Stimulated activated naive B cell treated with anti-CD40 and anti-IgM and Interleukin-4, amounts not matched to agents 10 μg/mL and 1 μg/mL and 100 μg/mL, for 72 hours (primary cell): ENCODE measurements around the gene ZNF878.
"Not testable (repeated sequence)": the region's sequence is repeated elsewhere in the genome, so short reads cannot be mapped to it uniquely, and the experiment has no call there.

Experiments
- ATAC-seq, 2 donors: fragments of 150-1000 bp; cut with Tn5 transposase; replicated peaks; 2 replicates each; pipeline ENCODE4 v1.10.0; 2021; ENCODE audit warnings: moderate library complexity in 1 of 2
- DNase-seq: peaks from one replicate; pipeline ENCODE4 v3.0.0; 2021
- H3K27ac Mint-ChIP-seq: one replicate; pipeline ENCODE4 v1.8.0; 2022; ENCODE audit warnings: mild to moderate bottlenecking, mixed read lengths
- H3K27me3 Mint-ChIP-seq, 2 donors: one replicate each; pipeline ENCODE4 v1.8.0; 2022; ENCODE audit warnings: mixed read lengths in 2 of 2
- H3K36me3 Mint-ChIP-seq, 2 donors: one replicate each; pipeline ENCODE4 v1.8.0; 2022; ENCODE audit warnings: mixed read lengths in 2 of 2, mild to moderate bottlenecking in 1 of 2
- H3K4me1 Mint-ChIP-seq, 2 donors: one replicate each; pipeline ENCODE4 v1.8.0; 2022; ENCODE audit warnings: mixed read lengths in 2 of 2, mild to moderate bottlenecking in 1 of 2
- H3K4me3 Mint-ChIP-seq, 2 donors: one replicate each; pipeline ENCODE4 v1.8.0; 2022; ENCODE audit warnings: mild to moderate bottlenecking in 2 of 2, mixed read lengths in 2 of 2, moderate library complexity in 1 of 2
- H3K9me3 Mint-ChIP-seq, 2 donors: one replicate each; pipeline ENCODE4 v1.8.0; 2022; ENCODE audit warnings: mixed read lengths in 2 of 2, mild to moderate bottlenecking in 1 of 2

ZNF878 gene

DNA sequence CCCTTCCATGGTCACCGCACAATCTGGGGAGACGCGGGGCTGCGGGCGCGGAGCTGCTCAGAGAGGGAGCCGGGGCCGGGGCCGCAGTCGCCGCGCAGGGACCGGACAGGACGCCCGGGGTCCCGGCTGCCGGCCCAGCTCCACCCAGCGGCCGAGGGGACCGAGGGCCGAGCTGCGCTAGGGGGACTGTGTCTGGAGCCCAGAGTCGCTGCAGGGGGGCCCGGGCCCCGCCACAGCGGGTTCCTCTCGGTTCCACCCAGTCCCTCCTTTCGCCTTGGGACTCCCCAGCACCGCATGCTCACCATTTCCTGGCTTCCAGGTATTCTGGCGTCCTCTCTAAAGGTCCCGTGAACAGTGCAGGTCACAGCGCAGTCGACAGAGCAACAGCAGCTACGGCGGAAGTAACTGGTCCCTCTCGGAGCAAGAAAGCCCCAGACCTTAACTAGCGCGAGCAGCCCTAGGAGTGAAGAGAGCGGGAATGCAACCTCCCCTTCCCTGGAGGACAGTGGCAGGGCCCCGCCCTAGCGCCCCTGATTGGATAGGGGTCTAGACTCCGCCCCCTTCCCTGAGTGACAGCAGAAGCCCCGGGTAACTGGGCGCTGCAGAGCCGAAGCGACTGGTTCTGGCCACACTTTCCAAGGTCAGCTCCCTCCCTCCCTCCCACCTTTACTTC, at the start of gene ZNF878:
TSS of gene ZNF878 (minus strand) at position 465 of the 673 bp plus-strand sequence. CDS start at position 305, 160 bp downstream.
- peak; percentile 90 for ATAC-seq
- Mint-ChIP-seq H3K36me3 (no peaks in the 10 kb centered on the region), H3K27ac (peak within 1 kb of the TSS; percentile 83), H3K4me3 (peak within 1 kb of the TSS; percentile 84 to 88), H3K4me1 (peaks cover 7 to 22% of the 10 kb centered on the region in 2 donors), H3K27me3 (peaks cover 4 to 26% of the 10 kb centered on the region in 2 donors), H3K9me3 (no peaks in the 10 kb centered on the region)
- DNase-seq: peak; percentile 74

DNA sequence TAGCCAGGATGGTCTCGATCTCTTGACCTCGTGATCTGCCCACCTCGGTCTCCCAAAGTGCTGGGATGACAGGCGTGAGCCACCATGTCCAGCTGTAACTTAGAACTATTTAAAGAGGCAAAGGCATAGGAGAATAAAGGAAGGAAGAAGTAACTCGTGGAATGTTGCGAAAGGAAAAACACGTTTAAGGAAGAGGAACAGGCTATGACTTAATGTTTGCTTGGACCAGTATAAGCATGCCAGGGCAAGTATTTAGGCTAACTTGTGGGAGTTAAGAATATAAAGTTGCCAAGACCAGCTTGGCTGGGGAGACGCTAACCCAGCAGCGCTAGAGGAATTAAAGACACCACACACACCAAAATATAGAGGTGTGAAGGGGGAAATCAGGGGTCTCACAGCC, 45.3 kb upstream of the ZNF878 start:
- H3K4me1 Mint-ChIP-seq: peaks cover 4 to 7% of the 10 kb centered on the region in 2 donors
- H3K27me3 Mint-ChIP-seq: no peaks in the 10 kb centered on the region
- no peak overlapping the region for H3K4me3 Mint-ChIP-seq
- H3K27ac Mint-ChIP-seq: no peak overlapping the region
- ATAC-seq: no peak
- peaks cover 9 to 27% of the 10 kb centered on the region in 2 donors for H3K36me3 Mint-ChIP-seq
- DNase-seq: no peak
- H3K9me3 Mint-ChIP-seq: no peaks in the 10 kb centered on the region

DNA sequence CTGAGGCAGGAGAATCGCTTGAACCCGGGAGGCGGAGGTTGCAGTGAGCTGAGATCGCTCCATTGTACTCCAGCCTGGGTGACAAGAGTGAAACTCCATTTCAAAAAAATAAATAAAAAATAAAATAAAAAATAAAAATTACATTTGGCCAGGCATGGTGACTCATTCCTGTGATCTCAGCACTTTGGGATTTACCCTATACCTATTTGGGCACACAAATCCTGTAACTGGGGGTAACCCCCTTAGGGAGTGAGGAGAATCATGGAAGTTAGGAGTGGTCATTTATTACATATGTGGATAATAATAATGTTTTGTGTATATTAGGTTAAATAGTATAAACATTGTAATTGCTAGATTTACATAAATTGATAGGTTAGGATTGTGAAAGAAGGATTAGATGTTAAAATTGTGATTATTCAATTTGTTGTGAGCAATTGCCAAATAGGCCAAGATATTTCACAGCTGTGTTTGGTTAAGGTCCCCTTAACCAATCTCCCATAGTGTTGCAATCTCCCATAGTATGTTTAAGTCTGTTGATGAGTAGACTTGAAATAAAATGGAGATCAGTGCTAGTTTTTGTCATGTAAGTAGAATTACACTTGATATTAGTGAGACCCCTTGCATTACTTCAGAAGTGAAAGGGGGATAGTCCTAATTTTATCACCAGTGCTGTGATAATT, 42.5 kb upstream of the ZNF878 start:
- Mint-ChIP-seq H3K27me3 (no peaks in the 10 kb centered on the region), H3K4me3 (no peak overlapping the region), H3K27ac (no peak overlapping the region), H3K4me1 (peaks cover 8 to 21% of the 10 kb centered on the region in 2 donors), H3K36me3 (peaks cover 9 to 23% of the 10 kb centered on the region in 2 donors), H3K9me3 (no peaks in the 10 kb centered on the region)
- ATAC-seq (no peak), DNase-seq (no peak)

DNA sequence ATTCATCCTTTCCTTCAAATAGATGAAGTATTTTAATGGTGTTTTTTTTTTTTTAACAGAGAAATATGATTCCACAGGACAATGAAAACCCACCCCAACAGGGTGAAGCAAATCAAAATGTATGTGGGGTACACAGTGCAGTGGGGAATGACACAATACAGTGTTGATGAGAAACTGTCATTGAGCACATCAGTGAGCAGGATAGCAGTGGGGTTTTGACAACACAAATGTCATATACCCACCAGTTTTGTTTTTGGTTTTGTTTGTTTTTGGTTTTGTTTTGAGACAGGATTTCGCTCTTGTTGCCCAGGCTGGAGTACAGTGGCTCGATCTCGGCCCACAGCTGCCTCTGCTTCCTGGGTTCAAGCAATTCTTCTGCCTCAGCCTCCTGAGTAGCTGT, 41.0 kb upstream of the ZNF878 start:
- peak overlapping the region in 1 of 2 donors; percentile 90 for H3K4me3 Mint-ChIP-seq
- H3K36me3 Mint-ChIP-seq: peaks cover 9 to 15% of the 10 kb centered on the region in 2 donors
- no peak overlapping the region for H3K27ac Mint-ChIP-seq
- H3K9me3 Mint-ChIP-seq: no peaks in the 10 kb centered on the region
- no peaks in the 10 kb centered on the region for H3K27me3 Mint-ChIP-seq
- DNase-seq (no peak), ATAC-seq (no peak)
- H3K4me1 Mint-ChIP-seq: peaks cover 8 to 23% of the 10 kb centered on the region in 2 donors

DNA sequence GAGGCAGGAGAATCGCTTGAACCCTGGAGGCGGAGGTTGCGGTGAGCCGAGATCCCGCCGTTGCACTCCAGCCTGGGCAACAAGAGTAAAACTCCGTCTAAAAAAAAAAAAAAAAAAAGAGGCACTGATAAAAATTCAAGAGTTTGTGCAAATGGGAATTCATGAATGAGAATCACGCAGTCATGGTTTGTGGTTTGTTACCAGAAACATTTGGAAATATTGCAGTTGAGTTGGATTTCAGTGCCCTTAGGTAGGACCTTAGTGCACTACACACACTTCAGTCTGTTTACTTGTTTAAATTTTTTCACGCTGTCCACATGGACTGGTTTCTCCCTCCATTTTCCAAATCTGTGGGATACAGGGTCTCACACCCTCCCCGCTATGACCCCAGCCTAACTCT, 40.2 kb upstream of the ZNF878 start:
- H3K36me3 Mint-ChIP-seq: peaks cover 6 to 12% of the 10 kb centered on the region in 2 donors
- peak overlapping the region; percentile 94 for H3K27ac Mint-ChIP-seq
- H3K4me3 Mint-ChIP-seq: peak overlapping the region; percentile 89 to 90
- ATAC-seq (no peak), DNase-seq (no peak)
- no peaks in the 10 kb centered on the region for H3K27me3 Mint-ChIP-seq
- no peaks in the 10 kb centered on the region for H3K9me3 Mint-ChIP-seq
- H3K4me1 Mint-ChIP-seq: peaks cover 8 to 23% of the 10 kb centered on the region in 2 donors

DNA sequence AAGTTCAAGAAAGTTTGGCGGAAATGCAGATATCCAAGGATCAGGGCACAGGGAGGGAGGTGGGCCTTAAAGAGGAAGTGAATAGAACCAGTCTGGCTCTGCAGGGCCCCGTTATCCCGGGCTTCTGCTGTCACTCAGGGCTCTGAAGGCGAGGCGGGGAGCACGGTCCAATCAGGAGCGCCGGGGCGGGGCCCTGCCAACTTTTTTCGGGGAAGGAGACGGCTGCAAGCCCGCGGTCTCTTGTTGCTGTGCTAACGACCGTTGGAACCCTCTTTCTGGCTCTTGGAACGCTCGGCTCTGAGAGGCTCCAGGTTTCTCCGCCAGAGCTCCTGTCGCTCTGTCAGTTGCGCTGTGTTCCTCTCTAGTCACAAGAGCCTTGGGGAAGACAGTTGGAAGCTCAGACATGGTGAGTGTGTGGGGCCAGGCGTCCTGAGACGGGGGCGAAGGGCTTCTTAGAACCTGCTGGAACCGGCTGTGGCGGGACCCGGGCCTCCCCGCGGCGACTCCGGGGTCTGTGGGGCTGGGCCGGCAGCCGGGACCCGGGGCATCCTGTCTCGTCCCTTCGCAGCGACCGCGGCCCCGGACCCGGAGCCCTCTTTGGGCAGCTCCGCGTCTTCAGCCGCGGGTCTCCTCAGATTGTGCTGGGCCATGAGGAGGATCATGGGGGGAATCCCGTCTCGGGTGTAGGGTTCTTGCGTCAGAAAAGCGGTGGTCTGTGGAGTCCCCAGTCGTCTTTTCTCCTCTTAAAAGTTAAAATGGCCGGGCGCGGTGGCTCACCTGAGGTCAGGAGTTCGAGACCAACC, 39.5 kb upstream of the ZNF878 start:
- peak overlapping the region; percentile 94 for H3K27ac Mint-ChIP-seq
- ATAC-seq: peak; percentile 89 to 91

DNA sequence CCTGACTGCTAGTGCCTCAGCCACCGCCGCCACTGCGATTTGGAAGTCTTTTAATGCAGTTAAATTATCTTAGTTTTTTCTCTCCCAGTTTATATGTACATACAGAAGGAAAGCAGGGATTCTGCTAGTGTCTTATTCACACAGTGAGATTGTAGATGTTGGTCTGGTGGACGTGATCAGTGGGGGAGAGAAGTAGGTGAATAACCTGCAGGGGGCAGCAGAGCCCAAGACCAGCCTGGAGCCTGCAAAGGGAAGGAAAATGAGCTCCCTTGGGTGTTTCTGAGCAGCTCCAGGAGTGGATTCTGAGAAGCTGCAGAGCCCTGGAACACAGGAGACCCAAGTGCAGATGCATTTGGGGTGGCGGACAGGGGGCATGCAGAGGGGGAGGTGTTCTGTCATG, 38.0 kb upstream of the ZNF878 start:
- peaks cover 4 to 5% of the 10 kb centered on the region in 2 donors for H3K36me3 Mint-ChIP-seq
- H3K27ac Mint-ChIP-seq: no peak overlapping the region
- H3K4me3 Mint-ChIP-seq: peak overlapping the region; percentile 3 to 19
- ATAC-seq (peak; percentile 44 to 51), DNase-seq (peak; percentile 32)
- peaks cover 8 to 23% of the 10 kb centered on the region in 2 donors for H3K4me1 Mint-ChIP-seq
- H3K9me3 Mint-ChIP-seq: no peaks in the 10 kb centered on the region
- no peaks in the 10 kb centered on the region for H3K27me3 Mint-ChIP-seq

More for the DNA sequence above, 39.5 kb upstream of the ZNF878 start:
- Mint-ChIP-seq H3K4me3 (peak overlapping the region; percentile 89 to 90), H3K9me3 (no peaks in the 10 kb centered on the region), H3K27me3 (no peaks in the 10 kb centered on the region), H3K36me3 (peaks cover 4 to 10% of the 10 kb centered on the region in 2 donors), H3K4me1 (peaks cover 8 to 23% of the 10 kb centered on the region in 2 donors)
- peak; percentile 76 for DNase-seq

DNA sequence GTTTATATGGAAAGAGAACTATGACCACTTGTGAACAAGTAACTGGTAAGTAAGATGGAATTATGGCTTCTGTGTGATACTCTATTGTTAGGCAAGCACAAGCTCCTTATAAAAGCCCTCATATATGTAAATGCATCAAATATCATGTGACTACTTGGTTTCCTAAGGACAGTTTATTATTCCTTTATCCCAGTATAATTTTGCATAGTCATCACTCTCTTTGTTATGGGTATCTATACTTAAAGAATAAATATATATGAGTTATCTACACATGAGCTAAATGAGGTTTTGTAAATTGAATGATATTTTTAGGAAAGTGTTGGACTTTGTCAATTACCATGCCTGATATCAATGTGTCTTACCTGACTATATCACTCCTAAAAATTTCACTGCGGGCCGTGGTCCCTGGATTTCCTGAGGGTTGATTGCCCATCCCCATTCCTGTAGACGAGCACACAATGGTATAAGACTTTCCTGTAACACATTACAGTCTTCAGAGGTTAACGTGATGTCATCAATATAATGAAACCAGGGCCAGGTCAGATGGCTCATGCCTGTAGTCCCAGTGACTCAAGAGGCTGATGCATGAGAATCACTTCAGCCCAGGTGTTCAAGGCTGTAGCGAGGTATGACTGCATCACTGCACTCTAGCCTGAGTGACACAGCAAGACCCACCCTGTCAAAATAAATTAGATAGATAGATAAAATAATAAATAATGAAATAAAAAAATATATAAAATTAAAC, 32.5 kb upstream of the ZNF878 start:
- H3K27me3 Mint-ChIP-seq: no peaks in the 10 kb centered on the region
- peaks cover 0 to 8% of the 10 kb centered on the region in 2 donors for H3K9me3 Mint-ChIP-seq
- ATAC-seq: no peak
- H3K4me3 Mint-ChIP-seq: no peak overlapping the region
- peaks cover 0 to 2% of the 10 kb centered on the region in 2 donors for H3K4me1 Mint-ChIP-seq
- H3K27ac Mint-ChIP-seq: no peak overlapping the region
- no peak for DNase-seq
- H3K36me3 Mint-ChIP-seq: peaks cover 5 to 18% of the 10 kb centered on the region in 2 donors

DNA sequence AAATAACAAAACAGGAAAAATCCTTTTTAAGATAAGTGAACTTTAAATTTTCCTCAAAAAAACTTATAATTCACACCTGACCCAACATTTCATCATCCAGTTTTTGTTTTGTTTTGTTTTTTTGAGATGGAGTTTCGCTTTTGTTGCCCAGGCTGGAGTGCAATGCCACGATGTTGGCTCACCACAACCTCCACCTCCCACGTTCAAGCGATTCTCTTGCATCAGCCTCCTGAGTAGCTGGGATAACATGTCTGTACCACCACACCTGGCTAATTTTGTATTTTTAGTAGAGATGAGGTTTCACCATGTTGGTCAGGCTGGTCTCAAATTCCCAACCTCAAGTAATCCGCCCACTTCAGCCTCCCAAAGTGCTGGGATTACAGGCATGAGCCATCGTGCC, 30.6 kb upstream of the ZNF878 start:
- not testable (repeated sequence) for H3K27ac Mint-ChIP-seq, H3K4me3 Mint-ChIP-seq, DNase-seq, ATAC-seq, H3K27me3 Mint-ChIP-seq, H3K4me1 Mint-ChIP-seq
- Mint-ChIP-seq H3K9me3 (peaks cover 0 to 11% of the 10 kb centered on the region in 2 donors), H3K36me3 (peaks cover 12 to 27% of the 10 kb centered on the region in 2 donors)

DNA sequence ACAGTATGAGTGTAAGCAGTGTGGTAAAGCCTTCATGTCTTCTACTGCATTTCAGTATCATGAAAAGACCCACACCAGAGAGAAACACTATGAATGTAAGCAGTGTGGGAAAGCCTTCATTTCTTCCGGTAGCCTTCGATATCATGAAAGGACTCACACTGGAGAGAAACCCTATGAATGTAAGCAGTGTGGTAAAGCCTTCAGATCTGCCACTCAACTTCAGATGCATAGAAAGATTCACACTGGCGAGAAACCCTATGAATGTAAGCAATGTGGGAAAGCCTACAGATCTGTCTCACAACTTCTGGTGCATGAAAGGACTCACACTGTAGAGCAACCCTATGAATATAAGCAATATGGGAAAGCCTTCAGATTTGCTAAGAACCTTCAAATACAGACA, 24.6 kb upstream of the ZNF878 start:
- Mint-ChIP-seq H3K4me1 (no peaks in the 10 kb centered on the region), H3K36me3 (peaks cover 48 to 69% of the 10 kb centered on the region in 2 donors), H3K9me3 (peaks cover 12 to 30% of the 10 kb centered on the region in 2 donors), H3K27me3 (no peaks in the 10 kb centered on the region), H3K27ac (no peak overlapping the region), H3K4me3 (no peak overlapping the region)
- no peak for ATAC-seq
- no peak for DNase-seq

DNA sequence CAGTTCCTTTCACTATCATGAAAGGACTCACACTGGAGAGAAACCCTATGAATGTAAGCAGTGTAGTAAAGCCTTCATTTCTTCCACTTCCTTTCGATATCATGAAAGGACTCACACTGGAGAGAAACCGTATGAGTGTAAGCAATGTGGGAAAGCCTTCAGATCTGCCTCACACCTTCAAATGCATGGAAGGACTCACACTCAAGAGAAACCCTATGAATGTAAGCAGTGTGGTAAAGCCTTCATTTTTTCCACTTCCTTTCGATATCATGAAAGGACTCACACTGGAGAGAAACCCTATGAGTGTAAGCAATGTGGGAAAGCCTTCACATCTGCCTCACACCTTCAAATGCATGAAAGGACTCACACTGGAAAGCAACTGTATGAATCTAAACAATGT, 23.6 kb upstream of the ZNF878 start:
- H3K36me3 Mint-ChIP-seq: peaks cover 48 to 68% of the 10 kb centered on the region in 2 donors
- DNase-seq, H3K27ac Mint-ChIP-seq, H3K27me3 Mint-ChIP-seq, ATAC-seq, H3K4me1 Mint-ChIP-seq, H3K4me3 Mint-ChIP-seq: not testable (repeated sequence)
- H3K9me3 Mint-ChIP-seq: peaks cover 12 to 30% of the 10 kb centered on the region in 2 donors

DNA sequence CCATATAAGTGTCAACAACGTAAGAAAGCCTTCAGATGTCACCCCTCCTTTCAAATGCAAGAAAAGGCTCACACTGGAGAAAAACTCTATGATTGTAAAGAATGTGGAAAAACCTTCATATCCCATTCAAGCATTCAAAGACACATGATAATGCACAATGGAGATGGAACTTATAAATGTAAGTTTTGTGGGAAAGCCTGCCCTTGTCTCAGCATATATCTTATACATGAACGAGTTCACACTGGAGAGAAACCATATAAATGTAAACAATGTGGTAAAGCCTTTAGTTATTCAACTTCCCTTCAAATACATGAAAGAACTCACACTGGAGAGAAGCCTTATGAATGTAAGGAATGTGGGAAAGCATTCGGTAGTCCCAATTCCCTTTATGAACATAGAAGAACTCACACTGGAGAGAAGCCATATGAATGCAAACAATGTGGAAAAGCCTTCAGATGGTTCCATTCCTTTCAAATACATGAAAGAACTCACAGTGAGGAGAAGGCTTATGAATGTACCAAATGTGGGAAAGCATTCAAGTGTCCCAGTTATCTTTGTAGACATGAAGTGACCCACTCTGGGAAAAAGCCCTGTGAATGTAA, 22.9 kb upstream of the ZNF878 start:
- peaks cover 51 to 70% of the 10 kb centered on the region in 2 donors for H3K36me3 Mint-ChIP-seq
- no peaks in the 10 kb centered on the region for H3K4me1 Mint-ChIP-seq
- DNase-seq: no peak
- H3K9me3 Mint-ChIP-seq: peaks cover 12 to 27% of the 10 kb centered on the region in 2 donors
- H3K27ac Mint-ChIP-seq: no peak overlapping the region
- ATAC-seq: no peak
- H3K4me3 Mint-ChIP-seq: no peak overlapping the region
- H3K27me3 Mint-ChIP-seq: no peaks in the 10 kb centered on the region
